HEK293 (cell line): ENCODE data around the gene POU5F2.
A peak's percentile ranks its signal among the peaks of the same experiment; 100 is the strongest.

ENCODE experiments used
- CTCF ChIA-PET: fragments of 350-600 bp; formaldehyde crosslinking; extraction: SDS; loops from one replicate; lab custom pipeline; 2021; ENCODE audit warnings: antibody characterized with exemption; lab: Yijun Ruan, JAX
- POLR2A ChIA-PET: fragments of 300-600 bp; formaldehyde crosslinking; extraction: SDS; loops from one replicate; lab custom pipeline; 2020; ENCODE audit warnings: antibody characterized with exemption, inconsistent platforms; lab: Yijun Ruan, JAX
- H3K27ac ChIP-seq: fragments of 200-500 bp; sonication (Bioruptor generic); 2 replicates; pipeline ENCODE4 v1.5.1; 2014; ENCODE audit warnings: low read depth, low read length, control low read depth, inconsistent platforms; ENCODE audit errors: extremely low read depth
- H3K36me3 ChIP-seq, 2 experiments: fragments of 200-500 bp in 1 of 2; sonication (Bioruptor generic) in 1 of 2; 1 replicate in 1 of 2; 2 replicates in 1 of 2; pipeline ENCODE4 v1.5.1; 2014 to 2017; ENCODE audit warnings: inconsistent platforms in 2 of 2, low read length in 2 of 2; ENCODE audit not compliant: control insufficient read depth in 2 of 2, insufficient read depth in 1 of 2
- H3K4me1 ChIP-seq: fragments of 200-500 bp; sonication (Bioruptor generic); 2 replicates; pipeline ENCODE4 v1.5.1; 2014; ENCODE audit warnings: mild to moderate bottlenecking, low read length, inconsistent platforms; ENCODE audit not compliant: control insufficient read depth, insufficient read depth
- H3K4me3 ChIP-seq: 2 replicates; pipeline ENCODE4 v1.5.1; 2011; ENCODE audit warnings: low read depth, mild to moderate bottlenecking, control low read depth, low read length, moderate library complexity
- H3K9me3 ChIP-seq: fragments of 200-500 bp; sonication (Bioruptor generic); 2 replicates; pipeline ENCODE4 v1.5.1; 2014; ENCODE audit warnings: low read depth, low read length, inconsistent platforms; ENCODE audit not compliant: control insufficient read depth, insufficient read depth
- BCL6B ChIP-seq: fragments of 450-650 bp; formaldehyde crosslinking; IDR thresholded peaks from 2 replicates; pipeline ENCODE4 v1.5.1; 2017; ENCODE audit warnings: missing biosample characterization, missing genetic modification characterization
- HIC1 ChIP-seq: fragments of 450-650 bp; formaldehyde crosslinking; IDR thresholded peaks from 2 replicates; pipeline ENCODE4 v1.5.1; 2016; ENCODE audit warnings: missing biosample characterization, missing genetic modification characterization
- KLF9 ChIP-seq: fragments of 450-650 bp; formaldehyde crosslinking; IDR thresholded peaks from 2 replicates; pipeline ENCODE4 v1.5.1; 2016; ENCODE audit warnings: missing biosample characterization, missing genetic modification characterization, low read depth
- SCRT2 ChIP-seq: fragments of 450-650 bp; formaldehyde crosslinking; IDR thresholded peaks from 2 replicates; pipeline ENCODE4 v1.5.1; 2016; ENCODE audit warnings: missing biosample characterization, missing genetic modification characterization
- ZBTB48 ChIP-seq: fragments of 450-650 bp; formaldehyde crosslinking; IDR thresholded peaks from 2 replicates; pipeline ENCODE4 v1.5.1; 2016; ENCODE audit warnings: missing biosample characterization, missing genetic modification characterization
- ZFP3 ChIP-seq: fragments of 450-650 bp; formaldehyde crosslinking; IDR thresholded peaks from 2 replicates; pipeline ENCODE4 v1.5.1; 2016; ENCODE audit warnings: low read depth, missing biosample characterization, missing genetic modification characterization
- ZFP69B ChIP-seq: fragments of 450-650 bp; formaldehyde crosslinking; IDR thresholded peaks from 2 replicates; pipeline ENCODE4 v1.5.1; 2016; ENCODE audit warnings: missing biosample characterization, missing genetic modification characterization
- ZNF112 ChIP-seq: fragments of 450-650 bp; formaldehyde crosslinking; IDR thresholded peaks from 2 replicates; pipeline ENCODE4 v1.5.0; 2017; ENCODE audit warnings: missing biosample characterization, missing genetic modification characterization
- ZNF114 ChIP-seq: fragments of 450-650 bp; formaldehyde crosslinking; IDR thresholded peaks from 2 replicates; pipeline ENCODE4 v1.5.0; 2017; ENCODE audit warnings: missing biosample characterization, missing genetic modification characterization
- ZNF146 ChIP-seq: fragments of 450-650 bp; formaldehyde crosslinking; IDR thresholded peaks from 2 replicates; pipeline ENCODE4 v1.5.1; 2016; ENCODE audit warnings: missing biosample characterization, missing genetic modification characterization
- ZNF148 ChIP-seq: fragments of 450-650 bp; formaldehyde crosslinking; IDR thresholded peaks from 2 replicates; pipeline ENCODE4 v1.5.0; 2017; ENCODE audit warnings: missing biosample characterization, missing genetic modification characterization, borderline replicate concordance
- ZNF157 ChIP-seq: fragments of 450-650 bp; formaldehyde crosslinking; IDR thresholded peaks from 2 replicates; pipeline ENCODE4 v1.5.1; 2016; ENCODE audit warnings: missing biosample characterization, missing genetic modification characterization
- ZNF211 ChIP-seq: fragments of 450-650 bp; formaldehyde crosslinking; IDR thresholded peaks from 2 replicates; pipeline ENCODE4 v1.5.1; 2016; ENCODE audit warnings: low read depth, missing biosample characterization, missing genetic modification characterization
- ZNF366 ChIP-seq: fragments of 450-650 bp; formaldehyde crosslinking; conservative IDR thresholded peaks from 2 replicates; pipeline ENCODE4 v1.5.1; 2016; ENCODE audit warnings: missing biosample characterization, missing genetic modification characterization
- ZNF37A ChIP-seq: fragments of 450-650 bp; IDR thresholded peaks from 2 replicates; pipeline ENCODE4 v1.5.1; 2018; ENCODE audit warnings: missing biosample characterization, missing genetic modification characterization
- ZNF394 ChIP-seq: fragments of 450-650 bp; formaldehyde crosslinking; IDR thresholded peaks from 2 replicates; pipeline ENCODE4 v1.5.1; 2016; ENCODE audit warnings: missing biosample characterization, missing genetic modification characterization, mild to moderate bottlenecking, moderate library complexity, borderline replicate concordance
- ZNF423 ChIP-seq: fragments of 450-650 bp; formaldehyde crosslinking; IDR thresholded peaks from 2 replicates; pipeline ENCODE4 v1.5.1; 2016; ENCODE audit warnings: missing biosample characterization, missing genetic modification characterization
- ZNF426 ChIP-seq: fragments of 450-650 bp; formaldehyde crosslinking; IDR thresholded peaks from 2 replicates; pipeline ENCODE4 v1.5.1; 2017; ENCODE audit warnings: missing biosample characterization, missing genetic modification characterization, mild to moderate bottlenecking, inconsistent platforms, moderate library complexity
- ZNF510 ChIP-seq: fragments of 450-650 bp; formaldehyde crosslinking; IDR thresholded peaks from 2 replicates; pipeline ENCODE4 v1.5.1; 2018; ENCODE audit warnings: mild to moderate bottlenecking, missing genetic modification characterization, missing biosample characterization; ENCODE audit not compliant: insufficient replicate concordance
- ZNF692 ChIP-seq: fragments of 450-650 bp; formaldehyde crosslinking; IDR thresholded peaks from 2 replicates; pipeline ENCODE4 v1.5.1; 2016; ENCODE audit warnings: missing biosample characterization, missing genetic modification characterization
- ZNF768 ChIP-seq: fragments of 450-650 bp; formaldehyde crosslinking; IDR thresholded peaks from 2 replicates; pipeline ENCODE4 v1.5.1; 2018; ENCODE audit warnings: missing biosample characterization, mild to moderate bottlenecking, missing genetic modification characterization
- ZNF843 ChIP-seq: fragments of 450-650 bp; formaldehyde crosslinking; IDR thresholded peaks from 2 replicates; pipeline ENCODE4 v1.5.1; 2016; ENCODE audit warnings: missing biosample characterization, missing genetic modification characterization

Gene POU5F2

GRCh38 chr5:93746406-93747056 is 5.1 kb upstream of the POU5F2 start (continued):
- no peak for TF ChIP-seq ZNF692 (tag by site-specific recombination)

DNA sequence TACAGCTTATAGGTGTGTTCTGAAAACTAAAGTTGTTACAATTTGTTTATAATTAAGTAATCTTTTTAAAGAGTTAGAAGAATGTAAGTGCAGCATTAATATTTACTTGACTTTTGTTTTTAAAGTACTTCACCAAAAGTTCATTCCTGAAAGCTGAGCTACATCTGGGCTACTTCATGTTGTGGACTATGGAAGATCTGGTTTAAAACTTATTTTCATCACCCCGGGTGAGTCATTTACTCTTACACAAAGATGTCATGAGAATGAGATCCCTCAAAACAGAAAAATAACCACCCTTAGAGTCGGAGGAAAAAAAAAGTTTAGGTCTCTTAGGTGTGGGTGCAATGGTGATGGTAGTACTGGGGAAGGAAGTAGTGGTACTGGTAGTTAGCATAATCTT is 5.1 kb downstream of the POU5F2 start:
- no peak overlapping the region for H3K27ac ChIP-seq
- H3K4me1 ChIP-seq = no peaks in the 10 kb centered on the region
- POLR2A ChIA-PET = interaction anchor here (0.5 kb wide), 1 partner anchor 154 kb away, joined by 8 read pairs; no protein-coding TSS in a partner anchor
- CTCF ChIA-PET = interaction anchor here (1.2 kb wide), 1 partner anchor 54 kb away, joined by 3 read pairs; no protein-coding TSS in a partner anchor
- H3K36me3 ChIP-seq = no peaks in the 10 kb centered on the region
- H3K4me3 ChIP-seq = no peak overlapping the region
- no peaks in the 10 kb centered on the region for H3K9me3 ChIP-seq
- no peak for TF ChIP-seq HIC1 (tag by site-specific recombination)
- TF ChIP-seq ZNF423 (tag by site-specific recombination) = no peak
- TF ChIP-seq ZNF768 (tag by site-specific recombination) = no peak
- TF ChIP-seq ZNF157 (tag by site-specific recombination) = no peak
- TF ChIP-seq ZNF114 (tag by site-specific recombination) = no peak
- no peak for TF ChIP-seq KLF9
- TF ChIP-seq ZNF37A (tag by site-specific recombination) = no peak
- TF ChIP-seq ZFP3 (tag by site-specific recombination) = no peak
- TF ChIP-seq ZNF148 (tag by site-specific recombination) = no peak
- no peak for TF ChIP-seq ZFP69B (tag by site-specific recombination)
- TF ChIP-seq ZNF112 = no peak
- TF ChIP-seq ZNF211 (tag by site-specific recombination) = no peak
- no peak for TF ChIP-seq ZNF366 (tag by site-specific recombination)
- no peak for TF ChIP-seq ZBTB48 (tag by site-specific recombination)
- no peak for TF ChIP-seq ZNF426 (tag by site-specific recombination)
- TF ChIP-seq ZNF146 = no peak
- no peak for TF ChIP-seq ZNF394

DNA sequence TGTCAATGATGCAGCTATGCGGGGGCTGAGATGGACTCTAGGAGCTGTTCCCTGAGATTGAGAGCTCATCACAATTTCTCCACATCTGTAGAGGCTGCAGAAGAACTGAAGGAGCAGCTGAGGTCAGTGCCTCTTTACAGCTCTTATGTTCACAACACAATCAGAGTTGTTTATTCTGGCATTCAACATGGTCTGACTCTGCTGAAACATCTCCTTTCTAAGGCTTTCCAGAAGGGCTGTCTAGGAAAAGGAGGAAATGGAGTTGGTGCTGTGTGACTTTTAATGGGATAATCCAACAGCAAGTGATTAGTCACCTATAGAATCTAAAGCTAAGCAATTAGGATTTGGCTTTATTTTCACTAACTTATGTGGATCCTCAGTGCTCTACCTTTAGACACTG is 6.0 kb downstream of the POU5F2 start:
- POLR2A ChIA-PET = no interaction called here
- Histone ChIP-seq H3K36me3 (no peaks in the 10 kb centered on the region), H3K27ac (no peak overlapping the region), H3K4me3 (no peak overlapping the region), H3K4me1 (no peaks in the 10 kb centered on the region), H3K9me3 (no peaks in the 10 kb centered on the region)
- TF ChIP-seq ZNF692 (tag by site-specific recombination) = no peak
- peak; percentile 91 for TF ChIP-seq BCL6B (tag by site-specific recombination)
- TF ChIP-seq SCRT2 (tag by site-specific recombination) = no peak
- no peak for TF ChIP-seq ZNF510 (tag by site-specific recombination)
- no peak for TF ChIP-seq ZNF843
- CTCF ChIA-PET = interaction anchor here (1.0 to 1.2 kb wide), 2 partner anchors 53 to 66 kb away, joined by 3 to 4 read pairs; no protein-coding TSS in a partner anchor
